Measurements from ENCODE around the gene ABI1.

DNA sequence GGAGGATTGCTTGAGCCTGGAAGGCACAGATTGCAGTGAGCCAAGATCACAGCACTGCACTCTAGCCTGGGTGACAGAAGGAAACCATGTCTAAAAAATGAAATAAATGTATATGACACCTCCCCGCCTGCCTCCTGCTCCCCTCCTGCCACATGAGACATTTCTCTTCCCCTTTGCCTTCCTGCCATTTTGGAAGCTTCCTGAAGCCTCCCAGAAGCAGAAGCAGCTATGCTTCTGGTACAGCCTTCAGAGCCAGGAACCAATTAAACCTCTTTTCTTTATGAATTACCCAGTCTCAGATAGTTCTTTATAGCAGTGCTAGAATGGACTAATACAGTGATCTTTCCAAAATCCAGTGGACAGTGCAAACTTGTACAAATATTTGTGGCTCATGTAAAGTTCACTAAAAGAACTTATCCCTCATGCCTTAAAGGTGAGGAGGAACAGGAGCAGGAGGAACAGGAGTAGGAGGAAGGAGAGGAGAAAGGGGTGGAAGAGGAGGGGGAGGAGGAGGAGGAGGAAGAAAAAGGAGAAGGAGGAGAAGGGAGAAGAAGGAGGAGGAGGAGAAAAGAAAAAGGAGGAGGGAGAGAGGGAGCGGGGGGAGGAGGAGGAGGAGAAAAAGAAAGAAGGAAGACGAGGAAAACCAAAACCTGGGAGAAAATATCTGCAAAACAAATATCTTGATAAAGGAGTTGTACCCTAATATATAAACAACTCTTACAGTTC lies 2.8 kb upstream of the ABI1 start:
- no peak for TF ChIP-seq CTCF (IDR thresholded peaks at IDR 0.05)
- no peak for TF ChIP-seq EZH2phosphoT487 (IDR thresholded peaks at IDR 0.05)
